OCI-LY7 (cell line): Measurements from ENCODE around the gene PRAME. TPM values are rescaled to one million over a fixed set of nuclear protein-coding genes. Genes with fewer than 3 reads are reported as not detected.
"Not testable (repeated sequence)": the region's sequence is repeated elsewhere in the genome, so short reads cannot be mapped to it uniquely, and the experiment has no call there.

Experiments
- BruUV-seq: library from RNA; stranded (reverse); fragments of 400-500 nt; replicated peaks from 2 replicates; lab custom pipeline; 2021; lab: Mats Ljungman, UMichigan
- CTCF ChIA-PET: fragments of 300-600 bp; sonication (Branson Sonifier 250); formaldehyde crosslinking; loops from one replicate; lab custom pipeline; 2022; ENCODE audit warnings: antibody characterized with exemption; ENCODE audit not compliant: unreplicated experiment; lab: Charles Lee
- POLR2A ChIA-PET: fragments of 300-600 bp; sonication (Branson Sonifier 250); formaldehyde crosslinking; loops from one replicate; lab custom pipeline; 2022; ENCODE audit warnings: antibody characterized with exemption; lab: Charles Lee
- DNase-seq: peaks from one replicate; pipeline ENCODE4 v3.0.0-alpha.2; 2015; ENCODE audit warnings: low spot score
- H2AFZ ChIP-seq: fragments of 200-600 bp; sonication (generic), shearing (Covaris generic); 2 replicates; pipeline ENCODE4 v1.6.1; 2014; ENCODE audit warnings: mild to moderate bottlenecking, antibody characterized with exemption, low read length, moderate library complexity
- H3K27ac ChIP-seq: fragments of 200-600 bp; sonication (generic); 2 replicates; pipeline ENCODE4 v1.5.1; 2014; ENCODE audit warnings: mixed run types, low read depth, mild to moderate bottlenecking, moderate library complexity, low read length, inconsistent platforms; ENCODE audit not compliant: poor library complexity, severe bottlenecking
- H3K36me3 ChIP-seq: fragments of 200-600 bp; sonication (generic); 2 replicates; pipeline ENCODE4 v1.6.1; 2014; ENCODE audit warnings: mild to moderate bottlenecking, antibody characterized with exemption, low read length, moderate library complexity, mixed read lengths; ENCODE audit not compliant: insufficient read depth
- H3K4me1 ChIP-seq: fragments of 200-600 bp; sonication (generic); 2 replicates; pipeline ENCODE4 v1.5.1; 2014; ENCODE audit warnings: mild to moderate bottlenecking, low read length; ENCODE audit not compliant: insufficient read depth, poor library complexity, severe bottlenecking
- H3K4me2 ChIP-seq: fragments of 200-600 bp; sonication (generic); 2 replicates; pipeline ENCODE4 v1.6.1; 2014; ENCODE audit warnings: mild to moderate bottlenecking, low read length
- H3K4me3 ChIP-seq: fragments of 200-600 bp; sonication (generic); 2 replicates; pipeline ENCODE4 v1.5.1; 2014; ENCODE audit warnings: mild to moderate bottlenecking, low read depth, low read length; ENCODE audit not compliant: poor library complexity, severe bottlenecking
- H3K79me2 ChIP-seq: fragments of 200-600 bp; sonication (generic); 2 replicates; pipeline ENCODE4 v1.6.1; 2016; ENCODE audit warnings: low read depth, mild to moderate bottlenecking, low read length, moderate library complexity, mixed read lengths; ENCODE audit not compliant: insufficient read depth
- H3K9me2 ChIP-seq: fragments of 200-600 bp; sonication (generic); 2 replicates; pipeline ENCODE4 v1.6.1; 2016; ENCODE audit warnings: mild to moderate bottlenecking, low read length, mixed read lengths; ENCODE audit not compliant: insufficient read depth
- H3K9me3 ChIP-seq: fragments of 200-600 bp; sonication (generic); 2 replicates; pipeline ENCODE4 v1.6.1; 2014; ENCODE audit warnings: mild to moderate bottlenecking, mixed run types, low read length, mixed read lengths
- H4K20me1 ChIP-seq: fragments of 200-600 bp; sonication (generic); 2 replicates; pipeline ENCODE4 v1.6.1; 2014; ENCODE audit warnings: mild to moderate bottlenecking, antibody characterized with exemption, low read length, moderate library complexity, mixed read lengths; ENCODE audit not compliant: insufficient read depth
- EZH2phosphoT487 ChIP-seq: fragments of 200-600 bp; sonication (generic); IDR thresholded peaks from 2 replicates; pipeline ENCODE4 v1.6.1; 2018; ENCODE audit warnings: low read depth, borderline replicate concordance, mild to moderate bottlenecking, mixed run types, antibody characterized with exemption, low read length, moderate library complexity, mixed read lengths
- intact Hi-C: fragments of 100-400 bp; cut with micrococcal nuclease; formaldehyde crosslinking; loops from one replicate; pipeline ENCODE4 v1.10.0; 2022; ENCODE audit not compliant: unreplicated experiment
- total RNA-seq, 2 experiments: library from RNA; depleted of rRNA in 1 of 2; stranded (reverse); fragments of >200 nt in 1 of 2; shearing (Covaris generic) in 1 of 2; gene quantifications; 2 replicates each; pipeline ENCODE4 v1.2.3, GENCODE V29; 2014 to 2022
- TF ChIP-seq, protein P1 (sequence below): fragments of 200-600 bp; sonication (generic); conservative IDR thresholded peaks from 2 replicates; pipeline ENCODE4 v1.5.1; 2014; ENCODE audit warnings: mild to moderate bottlenecking, antibody characterized with exemption, low read length, moderate library complexity, mixed read lengths

PRAME gene
- total RNA-seq, 2 experiments from 2014 or later = 0.28 TPM; not detected in 1

DNA sequence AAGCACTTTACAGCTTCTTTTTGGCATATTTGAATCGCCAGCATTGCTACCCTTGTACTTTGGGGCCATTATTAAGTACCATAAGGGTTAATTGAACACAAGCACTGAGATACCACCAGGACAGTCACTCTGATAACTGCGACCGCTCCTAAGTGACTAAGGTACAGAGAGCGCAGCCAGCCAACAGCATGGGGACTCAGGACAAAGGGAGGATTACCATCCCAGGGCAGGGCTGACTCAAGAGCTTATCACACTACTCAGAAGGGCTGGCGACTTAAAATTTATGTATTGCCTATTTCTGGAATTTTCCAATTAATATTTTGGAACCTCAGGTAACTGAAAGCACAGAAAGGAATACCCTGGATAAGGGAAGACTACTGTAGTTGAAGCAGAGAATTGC lies 39.5 kb downstream of the PRAME start:
- no peak for TF ChIP-seq EZH2phosphoT487
- TF ChIP-seq, protein P1, sequence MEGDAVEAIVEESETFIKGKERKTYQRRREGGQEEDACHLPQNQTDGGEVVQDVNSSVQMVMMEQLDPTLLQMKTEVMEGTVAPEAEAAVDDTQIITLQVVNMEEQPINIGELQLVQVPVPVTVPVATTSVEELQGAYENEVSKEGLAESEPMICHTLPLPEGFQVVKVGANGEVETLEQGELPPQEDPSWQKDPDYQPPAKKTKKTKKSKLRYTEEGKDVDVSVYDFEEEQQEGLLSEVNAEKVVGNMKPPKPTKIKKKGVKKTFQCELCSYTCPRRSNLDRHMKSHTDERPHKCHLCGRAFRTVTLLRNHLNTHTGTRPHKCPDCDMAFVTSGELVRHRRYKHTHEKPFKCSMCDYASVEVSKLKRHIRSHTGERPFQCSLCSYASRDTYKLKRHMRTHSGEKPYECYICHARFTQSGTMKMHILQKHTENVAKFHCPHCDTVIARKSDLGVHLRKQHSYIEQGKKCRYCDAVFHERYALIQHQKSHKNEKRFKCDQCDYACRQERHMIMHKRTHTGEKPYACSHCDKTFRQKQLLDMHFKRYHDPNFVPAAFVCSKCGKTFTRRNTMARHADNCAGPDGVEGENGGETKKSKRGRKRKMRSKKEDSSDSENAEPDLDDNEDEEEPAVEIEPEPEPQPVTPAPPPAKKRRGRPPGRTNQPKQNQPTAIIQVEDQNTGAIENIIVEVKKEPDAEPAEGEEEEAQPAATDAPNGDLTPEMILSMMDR = no peak
- Histone ChIP-seq H3K36me3 (no peaks in the 10 kb centered on the region), H3K4me2 (no peak overlapping the region), H3K79me2 (no peaks in the 10 kb centered on the region), H3K9me2 (no peaks in the 10 kb centered on the region), H3K4me3 (no peak overlapping the region), H4K20me1 (no peaks in the 10 kb centered on the region), H3K27ac (no peak overlapping the region), H3K9me3 (no peaks in the 10 kb centered on the region), H2AFZ (no peak overlapping the region), H3K4me1 (peaks cover 20% of the 10 kb centered on the region)
- DNase-seq = no peak
- POLR2A ChIA-PET = interaction anchor here (0.5 to 1.2 kb wide), 3 partner anchors 11 to 119 kb away, joined by 3 to 6 read pairs (median 4); partner anchors contain the start of gene ZNF280B
- intact Hi-C loops = no loop called here
- BruUV-seq = no TSS peak
- CTCF ChIA-PET = no interaction called here

DNA sequence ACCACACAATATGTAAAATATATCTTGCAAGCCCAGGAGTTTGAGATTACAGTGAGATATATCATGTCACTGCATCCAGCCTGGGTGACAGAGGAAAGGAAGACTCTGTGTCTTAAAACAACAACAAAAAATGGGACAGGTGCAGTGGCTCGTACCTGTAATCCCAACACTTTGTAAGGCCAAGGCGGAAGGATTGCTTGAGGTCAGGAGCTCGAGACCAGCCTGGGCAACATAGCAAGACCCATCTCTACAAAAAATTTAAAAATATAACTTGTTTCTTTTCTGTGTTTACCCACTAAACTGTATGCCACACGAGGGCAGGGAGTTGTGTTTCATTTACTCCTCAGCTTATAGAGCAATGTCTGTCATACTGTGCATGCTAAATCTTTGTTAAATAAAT lies 42.1 kb downstream of the PRAME start:
- no peak for TF ChIP-seq EZH2phosphoT487
- TF ChIP-seq, protein P1 = no peak
- intact Hi-C loops = no loop called here
- POLR2A ChIA-PET = no interaction called here

DNA sequence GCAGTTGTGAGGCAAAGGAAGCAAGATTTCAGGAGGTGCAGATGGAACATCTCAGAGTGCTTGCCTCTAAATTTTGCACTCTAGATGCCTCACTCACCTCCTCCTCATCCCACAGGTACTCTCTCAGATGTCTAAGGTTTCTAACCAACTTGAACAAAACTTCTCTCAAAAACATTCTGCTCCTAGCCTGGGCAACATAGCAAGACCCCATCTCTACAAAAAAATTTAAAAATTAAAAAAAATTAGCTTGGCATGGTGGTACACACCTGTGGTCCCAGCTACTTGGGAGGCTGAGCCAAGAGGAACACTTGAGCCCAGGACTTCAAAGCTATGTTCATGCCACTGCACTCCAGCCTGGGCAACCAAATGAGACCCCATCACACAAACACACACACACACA lies 43.2 kb downstream of the PRAME start:
- TF ChIP-seq, protein P1 = no peak
- no peak for TF ChIP-seq EZH2phosphoT487
- Histone ChIP-seq H3K4me1 (peaks cover 7% of the 10 kb centered on the region), H2AFZ (no peak overlapping the region), H3K36me3 (no peaks in the 10 kb centered on the region), H3K4me2 (no peak overlapping the region), H3K9me3 (no peaks in the 10 kb centered on the region), H3K4me3 (no peak overlapping the region), H3K27ac (no peak overlapping the region), H3K9me2 (no peaks in the 10 kb centered on the region), H4K20me1 (no peaks in the 10 kb centered on the region), H3K79me2 (no peaks in the 10 kb centered on the region)
- no peak for DNase-seq
- intact Hi-C loops = no loop called here
- no TSS peak for BruUV-seq
- ChIA-PET CTCF (no interaction called here), POLR2A (no interaction called here)

More for the DNA sequence above, 42.1 kb downstream of the PRAME start:
- Histone ChIP-seq H4K20me1 (no peaks in the 10 kb centered on the region), H3K36me3 (no peaks in the 10 kb centered on the region), H3K9me2 (no peaks in the 10 kb centered on the region), H3K4me2 (no peak overlapping the region), H3K4me1 (peaks cover 13% of the 10 kb centered on the region), H2AFZ (no peak overlapping the region), H3K4me3 (no peak overlapping the region), H3K79me2 (no peaks in the 10 kb centered on the region), H3K27ac (no peak overlapping the region), H3K9me3 (no peaks in the 10 kb centered on the region)
- CTCF ChIA-PET = no interaction called here
- BruUV-seq = no TSS peak
- DNase-seq = no peak

DNA sequence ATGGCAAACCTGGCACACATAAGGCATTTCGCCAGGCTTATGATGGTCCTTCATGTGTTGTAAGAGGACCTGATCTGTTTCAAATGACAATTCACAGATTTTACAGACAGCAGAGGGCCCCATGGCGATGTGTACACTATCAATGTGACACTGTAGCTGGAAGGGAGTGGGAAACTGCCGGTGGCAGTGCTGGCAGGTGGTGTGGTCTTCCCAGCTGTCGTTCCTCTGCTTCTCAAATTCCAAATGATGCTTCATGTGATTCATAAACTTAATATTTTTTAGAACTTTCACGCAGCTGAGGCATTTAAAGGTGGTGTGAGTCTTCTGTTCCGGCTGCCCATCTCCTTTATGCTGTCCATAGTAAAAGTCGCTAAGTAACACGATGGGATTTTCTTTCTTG lies 44.6 kb downstream of the PRAME start:
- H4K20me1 ChIP-seq, H3K4me3 ChIP-seq, intact Hi-C loops, H3K36me3 ChIP-seq, H2AFZ ChIP-seq, H3K4me2 ChIP-seq, BruUV-seq, DNase-seq, CTCF ChIA-PET, H3K9me2 ChIP-seq, H3K27ac ChIP-seq, H3K9me3 ChIP-seq, H3K79me2 ChIP-seq, H3K4me1 ChIP-seq, POLR2A ChIA-PET: not testable (repeated sequence)
